Epithelial cell of esophagus (primary cell): ENCODE results near the gene PIK3CD.

Source experiments
- DNase-seq: peaks from one replicate; pipeline ENCODE4 v3.0.0; 2010; ENCODE audit warnings: low read depth
- H3K4me3 ChIP-seq: 2 replicates; pipeline ENCODE4 v1.5.1; 2011; ENCODE audit warnings: mild to moderate bottlenecking, low read length, control low read depth
- CTCF ChIP-seq: IDR thresholded peaks from 2 replicates; pipeline ENCODE4 v1.5.1; 2011; ENCODE audit warnings: low read depth, mild to moderate bottlenecking, low read length, control low read depth, inconsistent platforms; ENCODE audit not compliant: insufficient read depth; ENCODE audit errors: missing control alignments

Gene PIK3CD

GRCh38 chr1:9631613-9632012 is 19.9 kb upstream of the PIK3CD start:
- no peak for TF ChIP-seq CTCF
- H3K4me3 ChIP-seq = no peak overlapping the region
- no peak for DNase-seq

DNA sequence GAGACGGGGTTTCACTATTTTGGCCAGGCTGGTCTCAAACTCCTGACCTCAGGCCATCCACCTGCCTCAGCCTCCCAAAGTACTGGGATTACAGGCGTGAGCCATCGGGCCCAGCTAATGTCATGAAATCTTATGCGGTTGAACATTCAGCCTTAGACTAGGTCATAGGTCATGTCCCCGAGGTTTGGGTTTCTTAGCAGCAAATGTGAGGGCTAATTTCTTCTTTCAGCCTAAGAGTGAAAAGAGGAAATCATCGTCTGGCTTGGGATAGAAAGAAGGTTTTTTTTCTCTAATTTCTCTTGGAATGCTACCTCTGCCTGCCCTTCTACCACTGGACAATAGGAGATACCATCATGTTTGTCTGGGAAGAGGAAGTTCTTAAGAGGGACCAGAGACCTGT is 18.0 kb upstream of the PIK3CD start:
- DNase-seq = no peak
- no peak overlapping the region for H3K4me3 ChIP-seq
- TF ChIP-seq CTCF = no peak

- TF ChIP-seq CTCF = no peak
- H3K4me3 ChIP-seq = no peak overlapping the region
- no peak for DNase-seq
Measured at GRCh38 chr1:9634582-9634981, 16.9 kb upstream of the PIK3CD start.

DNA sequence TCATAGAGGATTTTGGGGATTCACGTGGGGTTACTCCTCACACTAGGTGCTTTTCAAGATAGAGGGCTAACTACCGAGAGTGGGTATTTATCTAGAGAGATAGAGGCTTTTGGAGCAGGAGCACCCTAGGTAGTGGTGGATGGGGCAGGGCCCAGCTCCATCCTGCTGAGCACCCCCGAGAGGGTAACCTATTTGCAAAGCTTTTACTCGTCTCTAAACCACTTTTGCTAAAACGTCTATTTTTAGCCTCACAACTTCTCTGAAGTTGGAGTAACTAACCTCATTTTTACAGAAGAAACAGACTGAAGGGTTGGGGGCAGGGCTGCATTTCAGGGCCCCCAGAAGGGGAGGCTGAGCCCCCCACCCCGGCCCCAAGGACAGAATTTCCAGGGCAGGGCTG is 12.3 kb upstream of the PIK3CD start:
- H3K4me3 ChIP-seq = no peak overlapping the region
- DNase-seq = no peak
- TF ChIP-seq CTCF = no peak

DNA sequence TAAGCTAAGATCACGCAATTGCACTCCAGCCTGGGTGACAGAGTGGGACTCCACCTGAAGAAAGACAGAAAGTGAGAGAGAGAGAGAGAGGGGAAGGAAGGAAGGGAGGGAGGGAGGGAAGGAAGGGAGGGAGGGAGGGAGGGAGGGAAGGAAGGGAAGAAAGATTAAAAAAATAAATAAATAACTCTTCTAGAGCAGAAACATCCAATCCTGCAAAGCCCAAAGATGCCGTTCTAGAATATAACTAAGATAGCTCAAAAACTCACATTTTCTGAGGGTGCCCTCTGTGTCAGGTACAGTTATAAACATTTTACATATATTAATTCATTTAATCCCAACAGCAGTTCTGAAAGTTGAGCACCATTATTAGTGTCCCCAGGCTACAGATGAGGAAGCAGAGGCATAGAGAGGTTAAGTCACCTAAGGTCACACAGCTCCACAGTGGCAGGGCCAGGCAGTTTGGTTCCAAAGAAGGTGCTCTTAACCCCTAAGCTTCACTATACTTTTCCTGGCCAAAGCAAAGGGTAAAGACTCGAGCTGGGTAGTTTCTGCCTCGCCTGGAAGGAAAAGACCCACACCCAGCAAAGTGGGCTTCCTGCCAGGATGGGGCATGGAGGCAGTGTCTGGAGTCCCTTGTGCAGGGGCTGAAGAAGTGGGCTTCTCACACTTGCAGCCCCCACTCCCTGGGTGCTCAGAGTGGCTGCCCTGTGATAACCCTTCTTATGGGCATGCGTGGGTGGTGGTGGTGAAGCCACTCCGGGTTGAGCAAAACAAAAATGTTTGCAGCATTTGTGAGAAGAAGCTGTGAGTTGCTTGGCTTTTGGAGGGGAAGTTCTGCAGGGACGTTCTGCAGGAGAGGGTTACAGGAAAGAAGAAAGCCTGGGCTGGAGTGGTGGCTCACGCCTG is 7.9 kb upstream of the PIK3CD start:
- no peak for DNase-seq
- H3K4me3 ChIP-seq = no peak overlapping the region
- no peak for TF ChIP-seq CTCF

DNA sequence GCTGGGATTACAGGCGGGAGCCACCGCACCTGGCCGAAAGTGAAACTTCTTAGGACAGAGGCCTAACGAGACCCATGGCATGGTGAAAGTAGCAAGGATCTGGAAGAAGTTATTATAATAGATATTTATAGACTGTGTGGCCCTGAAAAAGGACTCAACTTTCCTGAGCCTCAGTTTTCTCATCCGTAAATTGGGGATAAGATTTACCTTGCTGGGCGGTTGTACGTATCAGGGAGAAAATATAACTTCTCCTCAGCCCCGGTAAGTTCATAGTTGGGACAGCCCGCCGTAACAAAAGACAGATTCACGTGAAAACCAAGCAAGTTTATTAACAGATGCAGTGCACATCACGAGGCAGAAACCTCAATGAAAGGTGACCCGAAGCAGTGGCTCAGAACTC is 5.5 kb upstream of the PIK3CD start:
- no peak overlapping the region for H3K4me3 ChIP-seq
- no peak for TF ChIP-seq CTCF
- DNase-seq = no peak

GRCh38 chr1:9648171-9648570 is 3.4 kb upstream of the PIK3CD start:
- TF ChIP-seq CTCF = no peak
- no peak overlapping the region for H3K4me3 ChIP-seq
- no peak for DNase-seq
